Measurements from ENCODE around the gene MARCO.

DNA sequence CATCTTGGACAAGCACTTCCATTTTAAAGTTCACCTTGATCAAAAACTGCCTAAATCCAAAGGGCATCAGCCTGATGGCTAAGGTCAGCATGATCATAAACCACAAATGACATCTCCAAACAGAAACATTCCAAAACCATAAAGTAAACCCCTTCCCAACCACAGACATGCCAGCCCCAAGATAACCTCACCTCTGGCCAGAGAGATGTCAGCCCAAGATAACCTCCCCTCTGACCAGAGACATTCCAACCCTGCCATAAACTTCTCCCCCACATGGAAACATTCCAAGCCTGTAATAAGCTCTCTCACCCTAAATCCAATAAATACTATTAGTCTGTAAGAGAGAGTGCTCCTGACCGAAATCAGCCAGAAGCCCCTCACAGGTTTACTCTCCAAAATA is 18.6 kb upstream of the MARCO start:
- TF ChIP-seq, protein P1, sequence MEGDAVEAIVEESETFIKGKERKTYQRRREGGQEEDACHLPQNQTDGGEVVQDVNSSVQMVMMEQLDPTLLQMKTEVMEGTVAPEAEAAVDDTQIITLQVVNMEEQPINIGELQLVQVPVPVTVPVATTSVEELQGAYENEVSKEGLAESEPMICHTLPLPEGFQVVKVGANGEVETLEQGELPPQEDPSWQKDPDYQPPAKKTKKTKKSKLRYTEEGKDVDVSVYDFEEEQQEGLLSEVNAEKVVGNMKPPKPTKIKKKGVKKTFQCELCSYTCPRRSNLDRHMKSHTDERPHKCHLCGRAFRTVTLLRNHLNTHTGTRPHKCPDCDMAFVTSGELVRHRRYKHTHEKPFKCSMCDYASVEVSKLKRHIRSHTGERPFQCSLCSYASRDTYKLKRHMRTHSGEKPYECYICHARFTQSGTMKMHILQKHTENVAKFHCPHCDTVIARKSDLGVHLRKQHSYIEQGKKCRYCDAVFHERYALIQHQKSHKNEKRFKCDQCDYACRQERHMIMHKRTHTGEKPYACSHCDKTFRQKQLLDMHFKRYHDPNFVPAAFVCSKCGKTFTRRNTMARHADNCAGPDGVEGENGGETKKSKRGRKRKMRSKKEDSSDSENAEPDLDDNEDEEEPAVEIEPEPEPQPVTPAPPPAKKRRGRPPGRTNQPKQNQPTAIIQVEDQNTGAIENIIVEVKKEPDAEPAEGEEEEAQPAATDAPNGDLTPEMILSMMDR (IDR thresholded peaks at IDR 0.05), result no peak
- TF ChIP-seq POLR2A (IDR thresholded peaks at IDR 0.05), result no peak

All from prostate gland (tissue), 2 donors.